HCT116 (cell line): ENCODE measurements around the gene SERGEF.

ENCODE experiments used
- EZH2phosphoT487 ChIP-seq: fragments of 200-600 bp; IDR thresholded peaks from 2 replicates; pipeline ENCODE4 v1.6.1; 2018; ENCODE audit warnings: antibody characterized with exemption, borderline replicate concordance
- JUND ChIP-seq: IDR thresholded peaks from 2 replicates; pipeline ENCODE4 v1.6.1; 2012
- ZNF274 ChIP-seq: fragments of 200-500 bp; sonication (Bioruptor generic); IDR thresholded peaks from 2 replicates; pipeline ENCODE4 v1.6.1; 2014; ENCODE audit warnings: mild to moderate bottlenecking, low read depth, low read length, inconsistent platforms

DNA sequence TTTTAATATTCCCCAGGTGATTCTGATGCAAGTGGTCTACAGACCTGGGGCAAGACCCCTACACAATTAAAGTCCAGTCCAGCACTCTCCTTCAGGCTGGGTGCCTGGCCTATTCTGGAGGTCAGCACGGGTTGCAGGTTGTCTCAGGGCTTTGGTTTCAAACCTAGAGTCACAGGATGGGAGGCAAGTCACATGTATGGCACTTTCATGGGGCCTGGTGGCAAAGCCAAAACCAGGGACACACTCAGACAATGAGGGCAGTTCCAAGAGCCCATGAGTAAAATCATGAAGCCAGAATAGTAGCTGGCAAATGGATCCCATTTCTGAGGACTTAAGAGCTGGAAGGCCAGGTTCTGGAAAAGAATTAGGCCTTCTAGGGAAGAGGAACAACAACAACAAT, 181.6 kb downstream of the SERGEF start:
- no peak for TF ChIP-seq EZH2phosphoT487
- TF ChIP-seq JUND: no peak
- no peak for TF ChIP-seq ZNF274
